Aorta (tissue), 5 donors: ENCODE results near the gene RDH16. TPM values are rescaled to one million over a fixed set of nuclear protein-coding genes. Genes with fewer than 3 reads are reported as not detected.
"Not testable (repeated sequence)": the region's sequence is repeated elsewhere in the genome, so short reads cannot be mapped to it uniquely, and the experiment has no call there.

ENCODE experiments used
- ATAC-seq: fragments of 200-7000 bp; cut with Tn5 transposase; one replicate; pipeline ENCODE4 v1.9.1; 2022; ENCODE audit warnings: moderate library complexity; ENCODE audit not compliant: low FRiP score
- DNase-seq, 2 donors: peaks; one replicate each; pipeline ENCODE4 v3.0.0-alpha.2; 2020
- H3K27ac ChIP-seq, 2 donors: one replicate each; pipeline ENCODE4 v1.5.1; 2013; ENCODE audit warnings: low read length in 2 of 2, mild to moderate bottlenecking in 2 of 2, moderate library complexity in 2 of 2, control low read depth in 1 of 2, inconsistent platforms in 1 of 2, low read depth in 1 of 2
- H3K27me3 ChIP-seq, 2 donors: one replicate each; pipeline ENCODE4 v1.6.1; 2013; ENCODE audit warnings: control low read depth in 1 of 2, low read length in 1 of 2, mild to moderate bottlenecking in 1 of 2, moderate library complexity in 1 of 2; ENCODE audit not compliant: insufficient read depth in 2 of 2, control insufficient read depth in 1 of 2
- H3K36me3 ChIP-seq, 2 donors: one replicate each; pipeline ENCODE4 v1.6.1; 2013; ENCODE audit warnings: control low read depth in 1 of 2, low read length in 1 of 2, mild to moderate bottlenecking in 1 of 2; ENCODE audit not compliant: insufficient read depth in 2 of 2, control insufficient read depth in 1 of 2
- H3K4me1 ChIP-seq, 2 donors: one replicate each; pipeline ENCODE4 v1.6.1; 2013; ENCODE audit warnings: low read length in 2 of 2, control low read depth in 1 of 2, mild to moderate bottlenecking in 1 of 2, moderate library complexity in 1 of 2; ENCODE audit not compliant: insufficient read depth in 2 of 2, control insufficient read depth in 1 of 2
- H3K4me3 ChIP-seq, 2 donors: one replicate each; pipeline ENCODE4 v1.5.1; 2013; ENCODE audit warnings: low read length in 2 of 2, control low read depth in 1 of 2, mild to moderate bottlenecking in 1 of 2
- H3K9me3 ChIP-seq: one replicate; pipeline ENCODE4 v1.6.1; 2013; ENCODE audit warnings: mild to moderate bottlenecking, low read length; ENCODE audit not compliant: control insufficient read depth
- WGBS, 2 donors: extraction: QIAGEN DNeasy Blood & Tissue Kit; methylation state at CpG; one replicate each; pipeline ENCODE4 v1.1.7; 2013; 5-methylcytosine and 5-hydroxymethylcytosine counted together
- intact Hi-C, 2 donors: fragments of 100-400 bp; cut with DNase I; formaldehyde crosslinking; loops; one replicate each; pipeline versions ENCODE4 v1.14.2 to v1.15.0; 2022
- polyA plus RNA-seq, 2 donors: library from polyadenylated mRNA; stranded (reverse); fragments of 200-250 nt; gene quantifications; one replicate each; pipeline ENCODE4 v1.2.3, GENCODE V29; 2013
- total RNA-seq, 2 donors: library from RNA; stranded (reverse); fragmentation: NEBNext Ultra II Directional; extraction: Animal tissue kit (Norgen Biotek cat#: 25700); gene quantifications; one replicate each; pipeline ENCODE4 v1.2.1, GENCODE V29; 2021
- donor health status: healthy with polysubstance abuse.
- donor health status: Bipolar disorder and iron deficiency.
- donor health status: DM: no; HTN: no; CAD: no.
- donor health status: DM: no; HTN: no; CAD: no.
- donor health status: DM: yes; HTN: yes; CAD: no.

The RDH16 gene
- total and polyA plus RNA-seq, 4 donors, result 0.23 to 0.75 (median 0.46) TPM

DNA sequence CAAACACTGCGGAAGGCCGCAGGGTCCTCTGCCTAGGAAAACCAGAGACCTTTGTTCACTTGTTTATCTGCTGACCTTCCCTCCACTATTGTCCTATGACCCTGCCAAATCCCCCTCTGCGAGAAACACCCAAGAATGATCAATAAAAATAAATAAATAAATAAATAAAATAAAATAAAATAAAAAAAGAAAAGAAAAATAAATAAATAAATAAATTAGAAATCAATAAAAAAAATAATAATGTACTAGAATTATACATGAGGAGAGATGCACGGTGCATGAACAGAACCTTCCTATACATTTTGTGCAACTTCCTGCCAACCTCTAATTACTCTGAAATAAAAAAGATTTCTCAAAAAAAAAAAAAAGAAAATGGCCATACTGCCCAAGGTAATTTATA, 7.7 kb upstream of the RDH16 start:
- H3K4me1 ChIP-seq, H3K9me3 ChIP-seq, H3K27me3 ChIP-seq, intact Hi-C loops, ATAC-seq, H3K36me3 ChIP-seq, H3K27ac ChIP-seq, DNase-seq, H3K4me3 ChIP-seq: not testable (repeated sequence)
- WGBS, 2 donors, result 95 to 100% methylated on average over 4 of the region's 4 CpGs

DNA sequence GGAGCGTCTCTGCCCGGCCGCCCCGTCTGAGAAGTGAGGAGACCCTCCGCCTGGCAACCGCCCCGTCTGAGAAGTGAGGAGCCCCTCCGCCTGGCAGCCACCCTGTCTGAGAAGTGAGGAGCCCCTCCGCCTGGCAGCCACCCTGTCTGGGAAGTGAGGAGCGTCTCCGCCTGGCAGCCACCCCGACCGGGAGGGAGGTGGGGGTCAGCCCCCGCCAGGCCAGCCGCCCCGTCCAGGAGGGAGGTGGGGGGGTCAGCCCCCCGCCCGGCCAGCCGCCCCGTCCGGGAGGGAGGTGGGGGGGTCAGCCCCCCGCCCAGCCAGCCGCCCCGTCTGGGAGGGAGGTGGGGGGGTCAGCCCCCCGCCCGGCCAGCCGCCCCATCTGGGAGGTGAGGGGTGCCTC, 6.1 kb upstream of the RDH16 start:
- H3K9me3 ChIP-seq, H3K4me3 ChIP-seq, ATAC-seq, H3K27me3 ChIP-seq, DNase-seq, intact Hi-C loops, H3K4me1 ChIP-seq, H3K36me3 ChIP-seq, H3K27ac ChIP-seq: not testable (repeated sequence)
- WGBS, 2 donors, result 83 to 93% methylated on average over 2 to 20 of the region's 27 CpGs

DNA sequence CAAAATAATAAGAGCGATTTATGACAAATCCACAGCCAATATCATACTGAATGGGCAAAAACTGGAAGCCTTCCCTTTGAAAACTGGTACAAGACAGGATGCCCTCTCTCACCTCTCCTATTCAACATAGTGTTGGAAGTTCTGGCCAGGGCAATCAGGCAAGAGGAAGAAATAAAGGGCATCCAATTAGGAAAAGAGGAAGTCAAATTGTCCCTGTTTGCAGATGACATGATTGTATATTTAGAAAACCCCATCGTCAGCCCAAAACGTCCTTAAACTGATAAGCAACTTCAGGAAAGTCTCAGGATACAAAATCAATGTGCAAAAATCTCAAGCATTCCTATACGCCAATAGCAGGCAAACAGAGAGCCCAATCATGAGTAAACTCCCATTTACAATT, 4.8 kb upstream of the RDH16 start:
- DNase-seq, H3K4me1 ChIP-seq, H3K27me3 ChIP-seq, H3K9me3 ChIP-seq, H3K4me3 ChIP-seq, intact Hi-C loops, H3K36me3 ChIP-seq, H3K27ac ChIP-seq, ATAC-seq: not testable (repeated sequence)
- WGBS, 2 donors, result 73 to 78% methylated on average over 4 of the region's 4 CpGs

DNA sequence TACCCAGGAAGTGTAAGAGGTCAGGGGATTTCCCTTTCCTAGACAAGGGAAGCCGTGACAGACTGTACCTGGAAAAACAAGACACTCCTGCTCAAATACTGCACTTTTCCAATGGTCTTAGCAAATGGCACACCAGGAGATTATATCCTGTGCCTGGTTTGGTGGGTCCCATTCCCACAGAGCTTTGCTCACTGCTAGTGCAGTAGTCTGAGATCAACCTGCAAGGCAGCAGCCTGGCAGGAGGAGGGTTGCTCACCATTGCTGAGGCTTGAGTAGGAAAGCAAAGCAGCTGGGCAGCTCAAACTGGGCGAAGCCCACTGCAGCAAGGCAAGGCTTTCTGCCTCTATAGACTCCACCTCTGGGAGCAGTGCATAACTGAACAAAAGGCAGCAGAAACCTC, 1.0 kb upstream of the RDH16 start:
- no peaks in the 10 kb centered on the region for H3K27me3 ChIP-seq
- H3K9me3 ChIP-seq, result peaks cover 11% of the 10 kb centered on the region
- no peak for ATAC-seq
- no peak overlapping the region for H3K27ac ChIP-seq
- no peak for DNase-seq
- H3K4me3 ChIP-seq, result no peak overlapping the region
- 79 to 93% methylated on average over 2 of the region's 2 CpGs for WGBS, 2 donors
- no peaks in the 10 kb centered on the region for H3K36me3 ChIP-seq
- no peaks in the 10 kb centered on the region for H3K4me1 ChIP-seq
- intact Hi-C loops, result no loop called here

DNA sequence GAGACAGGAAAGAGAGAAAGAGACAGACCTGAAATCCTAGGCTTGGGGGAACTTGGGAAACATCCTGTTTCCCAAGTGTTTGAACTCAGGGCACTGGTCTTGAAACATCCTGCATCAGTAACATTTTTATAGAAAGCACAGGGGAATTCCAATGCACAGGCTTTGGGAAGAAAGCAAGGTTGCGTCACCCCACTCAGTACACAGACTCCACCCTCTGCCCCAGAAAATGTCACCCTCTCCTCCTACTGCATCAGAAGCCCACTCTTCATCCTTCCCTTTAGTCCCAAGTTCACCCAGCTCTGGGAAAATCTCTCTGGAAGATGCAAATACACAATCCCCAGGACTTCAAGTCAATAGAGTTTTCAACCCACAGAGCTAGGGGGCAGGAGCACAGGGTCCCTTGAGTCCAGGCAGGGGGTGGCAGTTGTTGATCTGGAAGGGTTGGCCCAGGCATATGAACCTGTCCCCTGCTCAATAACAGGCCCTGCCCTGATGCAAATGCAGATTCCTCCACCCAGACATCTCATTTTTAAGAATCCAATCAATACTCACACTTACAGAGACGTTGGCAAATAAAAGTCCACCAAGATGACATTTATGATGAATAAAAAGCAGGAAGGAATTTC, 1.7 kb downstream of the RDH16 start:
- Histone ChIP-seq H3K27me3 (no peaks in the 10 kb centered on the region), H3K4me1 (no peaks in the 10 kb centered on the region), H3K9me3 (peaks cover 11% of the 10 kb centered on the region), H3K36me3 (no peaks in the 10 kb centered on the region), H3K27ac (no peak overlapping the region), H3K4me3 (no peak overlapping the region)
- 61 to 69% methylated on average over 2 of the region's 2 CpGs for WGBS, 2 donors
- ATAC-seq (no peak), DNase-seq (no peak)
- intact Hi-C loops, result no loop called here

DNA sequence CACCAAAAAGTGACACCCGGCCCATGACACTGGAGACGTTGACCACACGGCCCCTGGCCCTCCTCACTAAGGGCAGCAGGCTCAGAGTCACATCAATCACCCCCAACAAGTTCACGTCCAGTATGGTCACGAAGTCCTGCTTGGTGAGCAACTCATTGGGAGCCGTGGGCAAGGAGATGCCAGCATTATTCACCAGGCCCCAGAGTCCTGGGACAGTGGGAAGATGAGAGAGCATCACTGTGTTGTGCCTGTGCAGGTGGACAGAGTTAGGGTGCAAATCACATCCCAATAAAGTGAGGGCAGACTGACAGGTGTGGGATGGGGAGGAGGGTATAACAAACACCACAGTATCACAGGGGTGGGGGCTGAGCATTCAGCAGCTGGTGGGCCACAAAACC, 2.5 kb downstream of the RDH16 start:
- intact Hi-C loops, result no loop called here
- no peak for DNase-seq

DNA sequence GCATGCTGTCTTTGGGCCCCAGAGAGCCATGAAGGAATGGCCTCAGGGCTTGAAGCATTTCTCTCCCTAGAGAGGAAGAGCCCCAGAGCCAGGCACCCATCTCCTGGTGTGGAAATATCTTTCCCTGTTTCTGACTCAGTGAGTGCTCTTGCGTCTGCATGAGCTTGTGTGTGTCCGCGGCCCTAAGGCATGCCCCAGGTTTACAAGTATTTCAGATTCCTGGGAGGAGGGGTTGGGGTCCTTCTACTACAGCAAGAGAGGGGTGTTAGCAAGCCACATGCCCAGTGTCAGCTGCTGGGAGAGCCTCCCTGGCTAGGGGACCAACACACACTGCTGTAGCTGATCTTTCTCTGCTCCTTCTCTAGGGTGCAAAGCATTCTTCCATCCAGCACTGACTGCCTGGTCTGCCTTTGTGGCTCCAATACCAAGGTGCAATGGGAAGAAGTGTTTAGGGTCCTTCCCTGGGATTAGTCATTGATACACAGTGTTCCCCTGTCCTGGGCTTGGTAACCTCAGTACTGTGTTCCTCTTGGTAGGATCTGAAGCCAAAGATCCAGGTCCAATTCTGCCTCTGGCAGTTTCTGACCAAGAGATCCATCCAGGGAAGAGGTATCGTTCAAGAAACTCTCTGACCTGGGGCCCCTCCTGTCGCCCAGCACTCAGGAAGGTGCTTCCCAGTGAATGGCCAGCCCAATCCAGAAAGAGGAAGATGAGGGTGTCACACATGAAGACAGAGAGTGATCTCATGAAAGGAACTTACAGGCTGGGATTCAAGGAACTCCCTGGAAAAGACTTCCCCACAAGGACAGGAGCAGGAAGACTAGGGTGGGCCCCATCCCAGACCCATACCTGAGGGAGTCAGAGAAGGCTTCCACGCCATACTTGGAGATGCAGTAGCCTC, 3.1 kb downstream of the RDH16 start:
- DNase-seq, result no peak
- no peak for ATAC-seq
- Histone ChIP-seq H3K4me3 (no peak overlapping the region), H3K9me3 (peaks cover 11% of the 10 kb centered on the region), H3K27ac (no peak overlapping the region), H3K27me3 (no peaks in the 10 kb centered on the region), H3K36me3 (peaks cover 0 to 2% of the 10 kb centered on the region in 2 donors), H3K4me1 (no peaks in the 10 kb centered on the region)
- 87 to 88% methylated on average over 6 of the region's 6 CpGs for WGBS, 2 donors
- intact Hi-C loops, result no loop called here

More for the DNA sequence above, 2.5 kb downstream of the RDH16 start:
- H3K9me3 ChIP-seq, result peaks cover 11% of the 10 kb centered on the region
- no peak overlapping the region for H3K27ac ChIP-seq
- no peaks in the 10 kb centered on the region for H3K4me1 ChIP-seq
- 67 to 70% methylated on average over 6 of the region's 6 CpGs for WGBS, 2 donors
- no peaks in the 10 kb centered on the region for H3K27me3 ChIP-seq
- no peak overlapping the region for H3K4me3 ChIP-seq
- H3K36me3 ChIP-seq, result peaks cover 0 to 2% of the 10 kb centered on the region in 2 donors
- no peak for ATAC-seq

DNA sequence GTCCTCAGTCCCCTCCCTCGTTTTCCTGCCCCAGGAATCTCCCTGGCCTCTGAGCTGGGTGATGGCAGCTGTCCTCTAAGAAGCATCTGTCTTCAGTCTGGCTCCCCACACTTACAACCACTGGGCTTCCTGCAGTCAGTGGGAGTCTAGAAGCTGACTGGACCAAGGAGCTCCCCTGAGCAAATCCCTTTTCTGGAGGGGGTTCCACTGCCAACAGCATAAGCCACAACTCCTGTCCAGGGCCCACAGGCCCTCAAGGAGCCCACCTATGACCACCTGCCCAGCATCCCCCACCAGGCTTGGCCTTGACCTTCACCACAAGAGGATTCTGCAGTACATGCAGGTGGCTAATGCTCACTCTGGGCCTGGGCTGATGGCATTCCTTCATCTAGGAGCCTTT, 4.1 kb downstream of the RDH16 start:
- no peak for DNase-seq
- peaks cover 11% of the 10 kb centered on the region for H3K9me3 ChIP-seq
- ATAC-seq, result no peak

More for the DNA sequence above, 4.1 kb downstream of the RDH16 start:
- intact Hi-C loops, result no loop called here
- Histone ChIP-seq H3K27ac (no peak overlapping the region), H3K36me3 (peaks cover 0 to 2% of the 10 kb centered on the region in 2 donors), H3K4me3 (no peak overlapping the region), H3K27me3 (no peaks in the 10 kb centered on the region), H3K4me1 (no peaks in the 10 kb centered on the region)
- 15 to 23% methylated on average over 1 of the region's 1 CpG for WGBS, 2 donors
